NCI-H146 treated with DMSO at 0.1 percent for 48 hours (cell line): ENCODE data around the gene UBL5.
"Not testable (repeated sequence)": the region's sequence is repeated elsewhere in the genome, so short reads cannot be mapped to it uniquely, and the experiment has no call there.

ENCODE experiments used
- DNase-seq: peaks from one replicate; lab custom pipeline; 2025; ENCODE audit not compliant: unreplicated experiment; lab: John Stamatoyannopoulos, UW

The UBL5 gene

DNA sequence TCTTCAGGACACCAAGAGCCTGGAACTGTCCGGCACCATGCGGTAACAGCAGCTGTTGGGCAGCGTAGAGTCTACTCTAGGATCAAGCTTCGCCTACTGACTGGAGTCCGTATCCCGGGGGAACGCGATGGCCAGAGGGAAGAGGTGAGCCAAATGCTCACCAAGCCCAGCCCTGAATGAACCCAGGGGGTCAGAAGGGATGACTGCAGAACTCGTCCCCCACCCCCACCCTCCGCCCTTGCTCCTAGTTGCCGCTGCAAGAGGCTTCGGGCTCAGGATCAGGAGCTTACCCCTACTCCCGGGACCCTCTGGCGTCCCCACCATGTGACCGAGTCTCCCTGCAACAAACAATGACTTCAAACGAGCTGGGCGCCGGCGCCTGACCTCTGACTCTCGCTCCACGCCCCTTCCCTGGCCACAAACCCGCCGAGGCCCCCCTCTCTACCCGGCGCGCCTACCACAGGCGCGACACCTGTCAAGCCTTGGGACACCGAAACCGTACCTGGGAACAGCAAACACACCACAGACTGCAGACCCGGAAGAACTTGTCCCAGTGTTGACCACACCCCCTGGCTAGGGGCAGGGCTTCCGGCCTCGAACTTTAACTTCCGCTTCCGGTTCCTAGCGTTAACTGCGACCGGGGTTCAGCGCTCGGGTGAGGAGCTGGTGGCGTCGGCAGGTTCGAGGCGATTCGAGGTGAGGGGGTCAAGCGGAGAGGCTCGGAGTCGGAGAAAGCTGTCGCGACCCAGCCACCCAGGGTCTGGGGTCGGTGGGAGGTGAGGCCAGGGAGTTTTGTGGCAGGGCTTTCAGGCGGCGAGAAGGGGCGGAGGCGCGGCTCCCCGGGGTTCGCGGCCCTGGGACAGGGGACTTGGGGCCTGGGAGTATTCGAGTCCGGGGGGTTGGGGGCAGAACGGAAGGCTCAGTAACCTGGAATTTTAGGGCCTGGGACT lies at the start of gene UBL5:
Gene UBL5 (plus strand): TSS at position 630 of the 950 bp plus-strand sequence. CDS start 420 bp downstream, outside the sequence.
- peak; percentile 75 for DNase-seq

DNA sequence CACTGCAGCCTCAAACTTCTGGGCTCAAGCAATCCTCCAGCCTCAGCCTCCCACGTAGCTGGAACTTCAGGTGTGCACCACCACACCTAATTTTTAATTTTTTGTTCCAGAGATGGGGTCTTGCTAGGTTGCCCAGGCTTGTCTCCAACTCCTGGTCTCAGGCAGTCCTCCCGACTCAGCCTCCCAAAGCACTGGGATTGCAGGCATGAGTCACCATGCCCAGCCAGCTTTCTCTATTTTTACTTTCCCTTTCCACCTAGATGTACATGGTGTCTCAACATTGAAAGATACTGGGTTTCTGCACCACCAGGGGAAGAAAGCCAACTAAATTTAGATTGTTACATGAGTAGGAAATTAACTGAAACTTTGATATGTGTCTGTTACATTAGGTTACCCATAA lies 45.4 kb upstream of the UBL5 start:
- no peak for DNase-seq

DNA sequence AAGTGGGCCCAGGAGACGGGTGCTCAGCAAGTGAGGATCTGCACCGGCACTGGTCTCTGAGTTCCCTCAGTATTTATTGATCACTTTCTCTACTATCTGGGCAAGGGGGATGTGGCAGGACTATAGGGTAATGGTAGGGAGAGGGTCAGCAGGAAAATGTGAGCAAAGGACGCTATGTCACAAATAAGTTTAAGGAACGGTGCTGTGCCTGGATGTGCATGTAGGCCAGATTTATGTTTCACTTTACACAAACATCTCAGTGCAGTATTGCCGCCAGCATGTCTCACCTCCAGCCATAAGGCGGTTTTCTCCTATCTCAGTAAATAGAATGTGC lies 43.6 kb upstream of the UBL5 start:
- DNase-seq, result not testable (repeated sequence)

DNA sequence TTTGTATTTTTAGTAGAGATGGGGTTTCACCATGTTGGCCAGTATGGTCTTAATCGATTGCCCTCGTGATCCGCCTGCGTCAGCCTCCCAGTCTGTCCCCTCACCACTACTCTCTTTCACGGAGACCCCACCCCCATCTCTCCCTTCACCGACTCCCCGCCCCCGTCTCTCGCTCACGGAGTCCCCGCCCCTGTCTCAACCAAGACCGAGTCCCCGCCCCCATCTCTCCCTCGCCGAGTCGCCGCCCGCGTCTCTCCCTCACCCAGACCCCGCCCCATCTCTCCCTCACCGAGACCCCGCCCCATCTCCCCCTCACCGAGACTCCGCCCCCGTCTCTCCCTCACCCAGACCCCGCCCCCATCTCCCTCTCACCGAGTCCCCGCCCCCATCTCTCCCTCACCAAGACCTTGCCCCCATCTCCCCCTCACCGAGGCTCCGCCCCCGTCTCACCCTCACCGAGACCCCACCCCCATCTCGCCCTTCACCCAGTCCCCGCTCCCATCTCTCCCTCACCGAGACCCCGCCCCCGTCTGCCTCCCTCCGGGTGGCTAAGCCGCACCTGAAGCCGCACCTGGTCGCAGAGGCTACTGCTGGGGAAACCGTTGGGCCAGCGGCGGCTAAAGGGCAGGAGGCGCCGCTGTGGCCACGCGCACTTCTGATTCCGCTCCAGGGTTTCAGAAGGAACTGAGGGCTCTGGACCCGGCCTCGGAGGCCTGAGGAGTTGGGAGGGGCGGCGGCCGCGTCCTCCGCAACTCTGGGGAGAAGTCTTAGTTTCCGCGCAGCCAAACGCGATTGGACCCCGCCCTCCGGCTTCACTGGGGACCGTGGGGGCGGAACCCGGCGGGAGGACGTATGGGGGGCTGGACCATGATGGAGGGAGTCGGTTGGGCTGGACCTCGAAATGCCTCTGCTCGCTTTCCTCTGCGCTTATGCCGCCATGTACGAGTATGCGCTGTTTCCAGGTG lies 42.1 kb upstream of the UBL5 start:
- DNase-seq, result peak; percentile 87

DNA sequence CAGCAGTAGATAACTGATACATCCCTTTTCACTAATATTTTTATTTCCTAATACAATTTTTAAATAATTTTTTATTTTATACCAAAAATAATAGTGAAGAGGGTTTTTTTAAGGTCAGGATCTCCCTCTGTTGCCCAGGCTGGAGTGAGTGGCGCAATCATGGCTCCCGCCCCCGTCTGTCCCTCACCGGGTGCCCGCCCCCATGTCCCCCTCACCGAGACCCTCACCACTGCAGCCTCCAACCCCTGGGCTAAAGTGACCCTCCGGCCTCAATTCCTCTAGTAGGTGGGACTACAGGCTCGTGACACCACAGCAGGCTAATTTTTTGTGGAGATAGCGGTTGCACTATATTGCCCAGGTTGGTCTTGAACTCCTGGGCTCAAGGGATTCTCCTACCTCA lies 41.4 kb upstream of the UBL5 start:
- DNase-seq, result no peak

DNA sequence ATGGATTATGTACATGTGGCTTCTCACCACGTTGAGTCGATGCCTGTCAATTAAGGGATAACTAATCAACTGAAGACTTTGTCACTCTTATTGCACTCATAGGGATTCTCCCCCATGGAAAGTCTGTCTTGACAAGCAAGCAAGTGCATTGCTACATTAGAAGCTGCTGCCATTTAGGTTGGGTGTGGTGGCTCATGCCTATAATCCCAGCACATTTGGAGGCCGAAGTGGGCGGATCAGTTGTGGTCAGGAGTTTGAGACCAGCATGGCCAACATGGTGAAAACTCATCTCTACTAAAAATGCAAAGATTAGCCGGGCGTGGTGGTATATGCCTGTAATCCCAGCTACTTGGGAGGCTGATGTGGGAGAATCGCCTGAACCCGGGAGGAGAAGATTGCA lies 40.9 kb upstream of the UBL5 start:
- no peak for DNase-seq

DNA sequence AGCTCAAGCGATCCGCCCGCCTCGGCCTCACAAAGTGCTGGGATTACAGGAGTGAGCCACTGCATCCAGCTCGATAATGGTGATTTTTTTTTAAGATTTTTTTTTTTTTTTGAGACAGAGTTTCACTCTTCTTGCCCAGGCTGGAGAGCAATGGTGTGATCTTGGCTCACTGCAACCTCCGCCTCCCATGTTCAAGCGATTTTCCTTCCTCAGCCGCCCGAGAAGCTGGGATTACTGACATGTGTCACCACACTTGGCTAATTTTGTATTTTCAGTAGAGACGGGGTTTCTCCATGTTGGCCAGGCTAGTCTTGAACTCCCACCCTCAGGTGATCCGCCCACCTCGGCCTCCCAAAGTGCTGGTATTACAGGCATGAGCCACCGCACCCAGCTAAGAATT lies 39.1 kb upstream of the UBL5 start:
- not testable (repeated sequence) for DNase-seq

DNA sequence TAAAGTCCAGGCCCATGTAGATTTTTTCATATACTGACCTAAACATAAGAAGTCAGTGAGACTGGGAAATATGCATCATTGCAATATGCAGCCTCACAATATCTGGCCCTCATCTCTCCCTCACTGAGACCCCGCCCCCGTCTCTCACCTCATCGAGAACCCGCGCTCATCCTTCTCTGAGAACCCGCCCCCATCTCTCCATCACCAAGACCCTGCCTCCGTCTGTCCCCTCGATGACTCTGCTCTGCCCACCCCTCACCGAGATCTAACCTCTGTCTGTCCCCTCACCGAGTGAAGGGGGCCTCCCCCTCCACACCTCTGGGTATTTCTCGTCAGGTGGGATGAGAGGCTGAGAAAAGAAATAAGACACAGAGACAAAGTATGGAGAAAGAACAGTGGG lies 38.7 kb upstream of the UBL5 start:
- no peak for DNase-seq

DNA sequence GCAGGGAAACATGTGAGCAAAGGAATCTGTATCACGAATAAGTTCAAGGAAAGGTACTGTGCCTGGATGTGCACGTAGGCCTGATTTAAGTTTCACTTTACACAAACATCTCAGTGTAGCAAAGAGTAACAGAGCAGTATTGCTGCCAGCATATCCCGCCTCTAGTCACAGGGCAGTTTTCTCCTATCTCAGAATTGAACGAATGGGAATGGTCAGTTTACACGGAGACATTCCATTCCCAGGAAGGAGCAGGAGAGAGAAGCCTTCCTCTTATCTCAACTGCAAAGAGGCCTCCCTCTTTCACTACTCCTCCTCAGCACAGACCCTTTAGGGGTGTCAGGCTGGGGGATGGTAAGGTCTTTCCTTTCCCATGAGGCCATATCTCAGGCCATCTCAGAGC lies 38.1 kb upstream of the UBL5 start:
- not testable (repeated sequence) for DNase-seq

DNA sequence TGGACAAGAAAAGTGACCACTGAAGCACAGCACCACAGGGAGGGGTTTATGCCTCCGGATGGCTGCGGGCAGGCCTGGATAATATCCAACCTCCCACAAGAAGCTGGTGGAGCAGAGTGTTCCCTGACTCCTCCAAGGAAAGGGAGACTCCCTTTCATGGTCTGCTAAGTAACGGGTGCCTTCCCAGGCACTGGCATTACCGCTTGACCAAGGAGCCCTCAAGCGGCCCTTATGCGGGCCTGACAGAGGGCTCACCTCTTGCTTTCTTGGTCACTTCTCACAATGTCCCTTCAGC lies 36.7 kb upstream of the UBL5 start:
- not testable (repeated sequence) for DNase-seq

DNA sequence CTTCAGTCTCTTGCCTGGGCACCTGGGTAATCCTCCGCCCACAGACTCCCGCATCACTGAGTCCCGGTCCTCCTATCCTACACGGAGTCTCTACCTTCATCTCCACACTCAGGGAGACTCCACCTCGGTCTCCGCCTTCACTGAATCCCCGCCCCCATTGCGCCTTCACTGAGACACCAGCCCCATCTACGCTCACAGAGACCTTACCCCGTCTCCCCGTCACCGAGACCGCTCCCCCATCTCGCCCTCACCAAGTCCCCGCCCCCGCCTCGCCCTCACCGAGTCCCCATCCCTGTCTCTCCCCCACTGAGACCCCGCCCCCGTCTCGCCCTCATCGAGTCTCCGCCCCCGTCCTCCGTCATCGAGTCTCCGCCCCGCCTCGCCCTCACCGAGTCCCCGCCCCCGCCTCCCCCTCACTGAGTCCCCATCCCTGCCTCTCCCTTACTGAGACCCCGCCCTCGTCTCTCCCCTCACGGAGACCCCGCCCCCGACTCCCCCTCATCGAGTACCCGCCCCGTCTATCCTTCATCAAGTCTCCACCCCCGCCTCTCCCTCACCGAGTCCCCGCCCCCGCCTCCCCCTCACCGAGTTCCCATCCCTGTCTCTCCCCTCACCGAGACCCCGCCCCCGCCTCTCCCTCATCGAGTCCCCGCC lies 36.0 kb upstream of the UBL5 start:
- peak; percentile 69 for DNase-seq

DNA sequence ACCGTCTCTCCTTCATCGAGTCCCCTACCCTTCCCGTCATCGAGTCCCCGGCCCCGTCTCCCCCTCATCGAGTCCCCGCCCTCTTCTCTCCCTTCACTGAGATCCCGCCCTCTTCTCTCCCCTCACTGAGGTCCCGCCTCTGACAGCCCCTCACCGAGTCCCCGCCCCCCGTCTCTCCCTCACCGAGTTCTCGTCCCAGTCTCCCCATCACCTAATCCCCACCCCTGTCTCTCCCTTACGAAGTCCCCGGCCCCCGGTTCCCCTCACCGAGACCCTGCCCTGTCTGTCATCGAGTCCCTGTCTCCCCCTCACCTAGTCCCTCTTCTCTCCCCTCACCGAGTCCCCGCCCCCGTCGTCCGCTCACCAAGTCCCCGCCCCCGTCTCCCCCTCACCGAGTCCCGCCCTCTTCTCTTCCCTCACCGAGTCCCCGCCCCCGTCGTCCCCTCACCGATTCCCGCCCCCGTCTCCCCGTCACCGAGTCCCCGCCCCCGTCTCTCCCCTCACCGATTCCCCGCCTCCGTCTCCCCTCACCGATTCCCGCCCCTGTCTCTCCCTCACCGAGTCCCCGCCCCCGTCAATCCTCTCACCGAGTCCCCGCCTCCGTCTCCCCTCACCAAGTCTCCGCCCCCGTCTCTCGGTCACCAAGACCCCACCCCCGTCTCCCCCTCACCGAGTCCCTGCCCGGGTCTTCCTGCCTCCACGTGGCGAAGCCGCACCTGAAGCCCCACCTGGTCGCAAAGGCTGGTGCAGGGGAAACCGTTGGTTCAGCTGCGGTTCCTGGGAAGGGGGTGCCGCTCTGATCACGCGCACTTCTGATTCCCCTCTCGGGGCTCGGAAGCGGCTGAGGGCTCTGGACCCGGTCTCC lies 35.3 kb upstream of the UBL5 start:
- DNase-seq, result peak; percentile 72

DNA sequence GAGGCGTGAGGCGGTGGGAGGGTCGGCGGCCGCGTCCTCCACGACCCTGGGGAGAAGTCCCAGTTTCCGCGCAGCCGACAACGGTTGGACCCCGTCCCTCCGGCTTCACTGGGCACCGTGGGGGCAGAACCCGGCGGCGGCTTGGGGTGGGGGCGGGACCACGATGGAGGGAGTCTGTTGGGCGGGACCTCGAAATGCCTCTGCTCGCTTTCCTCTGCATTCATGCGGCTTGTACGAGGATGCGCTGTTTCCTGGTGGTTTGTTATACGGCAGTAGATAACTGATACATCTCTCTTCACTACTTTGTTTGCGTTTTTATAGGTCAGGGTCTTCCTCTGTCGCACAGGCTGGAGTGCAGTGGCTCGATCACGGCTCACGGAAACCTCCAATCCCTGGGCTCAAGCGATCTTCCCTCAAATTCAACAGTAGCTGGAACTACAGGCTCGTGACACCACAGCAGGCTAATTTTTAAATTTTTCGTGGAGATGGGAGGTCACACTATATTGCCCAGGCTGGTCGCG lies 34.6 kb upstream of the UBL5 start:
- DNase-seq, result no peak

DNA sequence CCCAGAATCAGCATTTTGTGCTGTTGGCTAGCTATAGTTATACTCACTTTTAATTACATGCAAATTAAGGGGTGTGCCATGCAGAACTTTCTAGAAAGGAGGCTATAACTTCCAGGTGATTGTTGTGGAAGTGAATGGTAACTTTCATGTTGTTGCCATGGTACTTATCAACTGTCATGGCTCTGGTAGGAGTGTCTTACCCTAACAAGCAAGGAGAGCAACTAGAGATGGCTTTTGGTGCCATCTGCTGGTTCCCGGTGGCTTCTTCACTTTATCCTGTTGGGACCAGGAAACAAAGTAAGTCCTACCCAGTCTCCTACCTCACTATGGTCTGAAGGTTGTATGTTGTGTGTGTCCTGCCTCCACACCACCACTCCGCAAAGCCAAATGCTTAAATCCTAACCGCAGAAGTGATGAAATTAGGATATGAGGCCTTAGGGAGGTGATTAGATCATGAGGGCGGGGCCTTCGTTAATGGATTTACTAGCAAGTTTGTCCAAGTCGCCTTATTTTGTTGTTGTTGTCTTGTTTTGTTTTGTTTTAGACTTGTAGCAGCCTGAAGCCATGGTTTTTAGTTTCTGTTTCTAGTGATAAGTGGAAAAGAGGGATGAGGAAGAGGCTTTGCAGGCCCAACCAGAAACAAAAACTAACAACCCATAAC lies 31.5 kb upstream of the UBL5 start:
- DNase-seq, result peak; percentile 56

DNA sequence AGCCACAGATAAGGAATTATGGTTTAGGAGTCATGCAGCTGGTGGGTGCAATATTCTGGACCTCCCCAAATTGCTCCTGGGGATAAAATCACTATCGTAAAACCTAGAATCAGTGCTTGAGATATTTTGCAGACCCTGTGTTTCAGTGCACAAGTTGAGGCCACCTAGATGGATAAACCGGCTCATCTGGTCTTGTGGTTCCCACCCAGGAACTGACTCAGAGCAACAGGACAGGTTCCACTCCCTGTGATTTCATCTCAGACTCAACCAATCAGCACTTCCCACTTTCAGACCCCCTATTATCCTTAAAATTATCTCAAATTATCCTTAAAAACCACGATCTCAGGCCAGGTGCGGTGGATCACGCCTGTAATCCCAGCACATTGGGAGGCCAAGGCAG lies 29.8 kb upstream of the UBL5 start:
- DNase-seq, result no peak

DNA sequence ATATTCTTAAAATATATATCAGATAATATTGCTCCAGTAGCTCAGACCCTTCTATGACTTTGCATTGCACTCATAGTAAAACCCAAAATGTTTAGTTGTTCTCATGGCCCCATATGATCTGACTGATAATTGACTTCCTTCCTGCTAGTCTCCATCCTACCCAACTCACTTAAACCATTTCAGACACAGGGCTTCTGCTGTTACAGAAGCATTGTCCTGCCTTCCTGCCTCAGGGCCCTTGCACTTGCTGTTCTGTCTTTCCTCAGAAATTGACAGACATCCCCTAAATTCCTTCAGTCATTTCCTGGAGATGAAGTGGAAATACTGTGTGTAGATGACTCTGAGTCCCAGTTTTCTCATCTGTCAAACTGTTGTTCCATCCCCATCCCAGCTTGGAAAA lies 28.6 kb upstream of the UBL5 start:
- DNase-seq, result no peak

DNA sequence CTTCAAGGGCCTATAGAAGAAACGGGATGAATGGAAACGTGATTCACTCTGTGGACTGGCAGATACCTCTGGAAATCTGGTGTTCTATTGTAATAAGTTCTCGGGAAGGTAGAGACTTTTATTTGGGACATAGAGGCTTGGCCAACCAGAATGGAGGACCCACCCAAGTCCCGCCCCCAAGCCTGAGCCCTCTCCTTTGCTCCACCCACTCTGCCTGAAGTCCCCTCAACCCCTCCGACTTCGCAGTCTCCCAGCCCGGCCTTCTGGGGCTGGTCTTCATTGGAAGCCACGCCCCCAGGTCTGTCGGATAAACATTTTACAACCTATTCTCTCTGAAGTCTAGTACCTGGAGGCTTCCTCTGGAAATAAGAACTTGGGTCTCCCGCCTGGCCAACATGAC lies 25.7 kb upstream of the UBL5 start:
- no peak for DNase-seq

DNA sequence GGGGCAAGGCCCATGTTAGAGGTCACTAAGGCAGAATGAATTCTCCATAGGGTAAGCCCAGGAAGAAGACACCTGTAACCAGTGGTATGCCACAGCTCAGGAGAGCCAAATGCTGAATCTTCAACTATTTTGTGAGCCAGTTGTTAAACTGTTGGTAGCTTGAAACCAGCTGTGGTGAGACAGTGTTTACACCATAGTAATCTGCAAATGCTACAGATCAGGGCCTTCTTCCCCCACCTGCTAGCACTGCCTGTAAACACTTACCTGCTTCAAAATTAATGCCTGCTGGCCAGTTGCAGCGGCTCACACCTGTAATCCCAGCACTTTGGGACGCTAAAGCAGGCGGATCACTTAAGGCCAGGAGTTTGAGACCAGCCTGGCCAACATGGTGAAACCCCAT lies 20.9 kb upstream of the UBL5 start:
- no peak for DNase-seq

DNA sequence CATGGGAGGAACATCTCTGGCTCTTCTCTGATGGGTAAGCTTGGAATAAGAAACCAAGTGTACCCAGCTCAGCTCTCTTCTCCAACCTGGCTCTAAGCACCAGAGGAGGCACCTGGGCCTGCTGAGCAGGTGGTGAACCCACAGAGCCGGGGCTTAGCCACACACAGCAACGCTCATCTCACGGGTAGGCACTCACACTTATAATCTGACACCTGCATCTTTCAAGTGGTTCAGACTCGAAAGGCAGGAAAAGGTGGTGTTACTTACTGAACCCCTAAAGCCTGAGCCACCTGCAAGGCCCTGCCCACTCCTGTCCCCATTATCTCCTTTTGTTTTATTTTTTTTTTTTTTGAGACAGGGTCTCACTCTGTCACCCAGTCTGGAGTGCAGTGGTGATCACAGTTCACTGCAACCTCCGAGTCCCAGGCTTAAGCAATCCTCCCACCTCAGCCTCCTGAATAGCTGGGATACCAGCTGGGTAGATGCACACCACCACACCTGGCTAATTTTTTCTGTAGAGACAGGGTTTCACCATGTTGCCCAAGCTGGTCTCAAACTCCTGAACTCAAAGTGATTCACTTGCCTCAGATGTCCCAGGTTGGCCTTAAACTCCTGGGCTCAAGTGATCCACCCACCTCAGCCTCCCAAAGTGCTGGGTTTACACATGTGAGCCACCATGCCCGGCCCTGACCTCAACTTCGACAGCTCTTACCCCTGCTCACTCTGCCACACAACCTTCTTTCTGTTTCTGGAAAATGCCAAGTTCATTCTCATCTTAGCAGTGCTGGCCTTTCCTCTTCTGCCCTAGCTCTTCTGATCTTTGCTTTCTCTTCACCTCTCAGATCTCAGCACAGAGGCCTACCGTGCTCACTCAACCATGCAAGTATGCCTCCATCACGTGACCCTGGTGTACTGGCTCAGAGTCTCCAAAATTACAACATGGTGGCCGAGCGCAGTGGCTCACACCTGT lies 18.6 kb upstream of the UBL5 start:
- DNase-seq, result no peak
